Inflammatory macrophage treated with lipopolysaccharide for 1 hour (primary cell): ENCODE measurements around the gene USP26.
"Not testable (repeated sequence)": the region's sequence is repeated elsewhere in the genome, so short reads cannot be mapped to it uniquely, and the experiment has no call there.

Experiments used
- DNase-seq, 2 donors: peaks; one replicate each; pipeline ENCODE4 v3.0.0-alpha.2; 2020 to 2022

USP26 gene

DNA sequence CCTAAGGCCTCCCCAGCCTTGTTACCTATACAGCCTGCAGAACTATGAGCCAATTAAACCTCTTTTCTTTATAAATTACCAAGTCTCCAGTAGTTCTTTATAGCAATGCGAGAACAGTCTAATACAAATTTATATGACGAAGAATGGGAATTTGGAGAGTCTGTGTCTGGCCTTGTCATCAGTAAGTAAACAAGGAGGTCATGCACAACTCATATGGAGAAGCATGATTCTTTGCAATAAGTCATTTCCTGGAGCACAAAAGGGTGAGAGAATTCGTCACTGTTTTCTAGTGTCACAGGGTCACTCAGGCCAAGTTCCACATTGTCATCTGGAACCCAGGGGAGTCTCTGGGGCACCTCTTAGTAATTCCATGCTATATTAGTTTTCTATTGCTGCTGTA lies 89.5 kb downstream of the USP26 start:
- DNase-seq = no peak

DNA sequence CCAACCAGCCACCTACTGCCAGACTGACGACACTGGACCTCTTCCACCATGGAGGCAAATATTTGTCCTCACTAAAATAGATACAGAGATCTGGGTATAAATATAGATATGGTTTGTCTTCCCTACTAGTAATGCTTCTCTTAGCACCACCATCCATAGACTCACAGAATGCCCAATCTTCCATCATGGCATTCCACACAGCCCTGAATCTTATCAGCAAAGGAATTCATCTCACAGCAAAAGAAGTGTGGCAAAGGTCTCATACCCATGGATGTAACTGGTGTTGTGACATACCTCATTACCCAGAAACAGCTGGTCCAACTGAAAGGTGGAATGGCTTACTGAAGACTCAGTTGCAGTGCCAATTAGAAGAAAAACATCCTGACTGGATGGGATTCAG lies 91.3 kb downstream of the USP26 start:
- no peak for DNase-seq

DNA sequence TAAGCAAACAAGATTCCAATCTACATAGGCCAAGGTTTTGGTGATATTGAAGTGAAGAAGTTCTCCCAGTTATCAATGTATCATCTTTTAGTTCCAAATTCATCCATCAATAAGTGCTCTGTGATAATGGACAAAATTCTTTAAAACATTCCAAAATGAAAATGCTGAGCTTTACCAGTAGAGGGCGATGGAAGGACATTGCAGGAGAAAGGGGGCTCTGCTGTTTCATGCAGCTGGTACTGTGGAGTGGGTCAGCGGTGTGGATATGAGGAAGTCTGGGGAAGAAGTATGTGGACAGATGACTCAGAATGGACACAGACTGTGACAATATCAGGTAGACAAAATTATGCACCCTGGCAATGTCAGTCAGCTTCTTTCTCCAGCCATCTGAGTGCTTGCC lies 91.9 kb downstream of the USP26 start:
- peak; percentile 0 for DNase-seq

DNA sequence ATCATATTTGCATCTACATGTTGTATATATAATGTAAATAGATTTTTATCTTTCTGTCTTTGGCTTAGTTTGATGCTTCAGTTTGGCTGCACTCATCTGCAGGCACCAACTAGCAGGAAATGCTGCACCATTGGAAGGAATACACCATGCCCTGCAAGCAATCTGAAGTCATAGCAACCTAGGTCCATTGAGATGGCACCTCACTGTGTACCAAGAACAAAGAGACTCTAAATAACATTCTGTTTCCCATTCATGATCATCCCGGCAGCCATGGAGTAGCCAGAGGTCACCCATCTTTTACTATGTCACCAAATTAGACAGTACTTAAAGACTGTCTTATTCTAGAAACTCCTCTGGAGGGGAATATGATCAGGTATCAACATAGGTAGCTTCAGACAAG lies 97.7 kb downstream of the USP26 start:
- DNase-seq = no peak

DNA sequence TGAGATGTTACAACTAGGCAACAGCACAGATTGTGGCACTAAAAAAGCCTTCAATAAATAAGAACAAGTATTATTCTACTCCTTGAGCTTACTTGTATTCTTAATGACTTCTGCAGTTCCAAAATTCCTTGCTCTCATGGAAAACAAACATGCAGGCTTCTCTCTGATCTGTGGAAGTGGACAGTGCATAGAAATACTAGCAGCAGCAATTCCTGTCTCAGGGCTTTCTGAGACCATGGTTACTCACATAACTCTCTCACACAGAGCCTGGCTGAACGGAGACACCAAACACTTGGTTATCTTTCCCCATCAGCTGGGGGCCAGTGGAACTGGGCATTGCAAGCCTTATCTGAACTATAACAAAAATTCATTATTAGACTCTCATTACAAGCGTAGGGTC lies 106.1 kb downstream of the USP26 start:
- no peak for DNase-seq

DNA sequence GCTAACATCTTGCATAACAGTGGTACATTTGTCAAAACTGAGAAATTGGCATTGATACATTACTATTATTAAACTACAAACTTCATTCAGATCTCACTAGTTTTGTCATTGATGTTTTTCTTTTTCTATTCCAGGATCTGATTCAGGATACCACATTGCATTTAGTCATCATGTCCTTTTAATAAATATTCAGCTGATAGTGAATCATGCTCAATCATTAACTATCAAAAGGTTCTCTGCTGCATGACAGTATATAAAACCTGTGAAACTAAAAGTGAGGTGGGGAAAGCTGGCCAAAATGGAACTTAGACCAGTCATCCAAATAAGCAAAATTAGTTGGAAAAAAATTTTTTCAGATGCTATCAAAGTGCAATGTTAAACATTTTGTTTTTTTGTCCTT lies 110.4 kb downstream of the USP26 start:
- DNase-seq = no peak

DNA sequence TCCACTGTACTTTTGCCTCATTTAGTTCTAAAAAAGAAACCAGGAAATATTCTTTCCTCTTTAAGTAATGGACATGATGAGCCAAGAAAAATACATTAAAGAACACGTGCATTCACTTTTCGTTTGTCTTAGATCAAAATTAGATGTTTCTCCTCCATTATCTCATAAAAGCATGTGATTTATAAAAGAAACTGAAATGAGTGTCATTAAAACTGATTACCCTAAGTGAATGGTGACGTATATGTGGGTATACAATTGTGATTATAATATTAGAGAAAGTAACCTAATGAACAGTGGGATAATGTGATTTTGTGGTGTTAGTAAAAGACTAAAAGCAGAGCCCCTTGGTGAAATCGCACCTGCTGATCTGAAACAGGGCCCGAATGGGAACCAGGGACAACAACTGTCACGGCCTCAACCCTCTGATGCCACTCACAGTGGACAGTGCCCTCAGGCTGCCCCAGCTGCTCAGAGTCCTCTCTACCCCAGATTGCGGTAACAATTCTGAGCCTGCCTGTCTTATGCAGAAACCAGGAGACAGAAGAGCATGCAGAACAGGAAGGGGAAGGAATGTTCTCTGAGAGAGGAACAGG lies 112.8 kb downstream of the USP26 start:
- DNase-seq = no peak

DNA sequence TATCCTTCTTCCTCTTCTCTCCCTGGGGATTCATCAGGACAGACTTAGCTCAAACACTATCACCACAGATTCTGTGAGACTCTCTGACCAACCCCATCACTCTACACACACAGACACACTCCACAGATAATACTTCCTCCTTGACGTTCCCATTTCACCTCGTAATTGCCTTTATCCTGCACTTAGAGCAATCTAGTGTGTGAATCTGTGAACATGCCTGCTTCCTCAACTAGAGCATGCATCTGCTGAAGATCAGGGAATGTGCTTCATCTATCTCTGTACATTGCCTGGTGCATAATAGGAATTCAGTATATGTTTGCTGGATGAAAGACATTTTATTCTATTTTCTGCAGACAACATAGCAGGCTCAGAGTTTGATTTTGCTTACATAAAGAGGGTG lies 113.4 kb downstream of the USP26 start:
- no peak for DNase-seq

DNA sequence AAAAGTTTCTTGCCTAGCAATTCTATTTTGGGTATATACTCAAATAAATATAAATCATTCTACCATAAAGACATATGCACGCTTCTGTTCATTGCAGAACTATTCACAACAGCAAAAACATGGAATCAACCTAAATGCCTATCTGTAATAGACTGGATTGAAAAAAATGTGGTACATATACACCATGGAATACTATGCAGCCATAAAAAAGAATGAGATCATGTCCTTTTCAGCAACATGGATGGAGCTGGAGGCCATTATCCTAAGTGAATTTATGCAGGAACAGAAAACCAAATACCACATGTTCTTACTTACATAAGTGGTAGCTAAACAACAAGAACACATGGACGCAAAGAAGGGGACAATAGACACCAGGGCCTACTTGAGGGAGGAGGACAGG lies 116.9 kb downstream of the USP26 start:
- DNase-seq = not testable (repeated sequence)
